ENCODE data around the gene SNRNP48.

GRCh38 chr6:7594579-7595125 is 4.7 kb downstream of the SNRNP48 start:
- TF ChIP-seq CTCF (IDR thresholded peaks at IDR 0.05) (no peak), POLR2A (IDR thresholded peaks at IDR 0.05) (no peak)
